ENCODE measurements around the gene DIS3.
"Not testable (repeated sequence)": the region's sequence is repeated elsewhere in the genome, so short reads cannot be mapped to it uniquely, and the experiment has no call there.

DIS3 gene

GRCh38 chr13:72820156-72820897 lies 38.6 kb upstream of the DIS3 start:
- TF ChIP-seq POLR2A (IDR thresholded peaks at IDR 0.05; ENCODE audit: extremely low read depth, insufficient read length) = no peak
- TF ChIP-seq MYC (IDR thresholded peaks at IDR 0.05; ENCODE audit: low read depth, low read length) = no peak
- TF ChIP-seq MAX (IDR thresholded peaks at IDR 0.05; ENCODE audit: low read depth, low read length) = no peak
- TF ChIP-seq CTCF (IDR thresholded peaks at IDR 0.05; ENCODE audit: low read depth, low read length) = no peak
- DNase-seq (ENCODE audit: low read depth) = no peak
- H3K4me3 ChIP-seq (ENCODE audit: low read depth, low read length) = no peak overlapping the region

DNA sequence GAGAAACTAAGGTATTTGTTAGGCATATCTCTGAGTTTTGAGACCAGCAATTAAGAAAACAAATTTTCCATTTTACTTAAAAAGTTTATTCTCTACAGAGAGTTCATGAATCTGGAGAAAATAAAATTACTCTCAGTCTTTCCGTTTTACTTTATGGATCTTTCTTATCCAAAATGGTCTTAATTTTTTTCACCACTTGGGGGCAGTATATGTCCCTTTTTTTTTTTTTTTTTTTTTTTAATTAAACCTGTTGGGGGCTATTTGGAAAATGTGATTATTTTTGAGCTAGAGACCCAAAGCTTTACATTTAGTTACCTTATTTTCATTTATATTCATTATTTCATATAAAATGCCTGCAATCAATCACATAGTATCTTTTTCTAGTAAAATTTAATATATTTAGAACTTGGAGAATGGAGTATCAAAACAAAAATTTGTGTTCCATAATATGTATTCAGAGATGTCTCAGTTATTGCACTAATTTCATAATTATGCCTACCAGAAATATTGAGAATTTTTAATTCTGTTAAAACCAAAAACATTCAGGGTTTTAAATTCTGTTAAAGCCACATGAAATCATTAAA lies 27.3 kb upstream of the DIS3 start:
- no peak for TF ChIP-seq POLR2A (IDR thresholded peaks at IDR 0.05; ENCODE audit: extremely low read depth, insufficient read length)
- no peak for TF ChIP-seq MAX (IDR thresholded peaks at IDR 0.05; ENCODE audit: low read depth, low read length)
- peak; percentile 4 for TF ChIP-seq CTCF (IDR thresholded peaks at IDR 0.05; ENCODE audit: low read depth, low read length)
- TF ChIP-seq MYC (IDR thresholded peaks at IDR 0.05; ENCODE audit: low read depth, low read length) = no peak
- no peak overlapping the region for H3K4me3 ChIP-seq (ENCODE audit: low read depth, low read length)
- peak; percentile 29 for DNase-seq (ENCODE audit: low read depth)

DNA sequence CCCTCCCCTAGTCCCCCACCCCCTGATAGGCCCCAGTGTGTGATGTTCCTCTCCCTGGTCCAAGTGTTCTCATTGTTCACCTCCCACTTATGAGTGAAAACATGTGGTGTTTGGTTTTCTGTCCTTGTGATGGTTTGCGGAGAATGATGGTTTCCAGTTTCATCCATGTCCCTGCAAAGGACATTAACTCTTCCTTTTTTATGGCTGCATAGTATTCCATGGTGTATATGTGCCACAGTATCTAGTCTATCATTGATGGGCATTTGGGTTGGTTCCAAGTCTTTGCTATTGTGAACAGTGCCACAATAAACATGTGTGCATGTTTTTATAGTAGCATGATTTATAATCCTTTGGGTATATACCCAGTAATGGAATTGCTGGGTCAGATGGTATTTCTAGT lies 24.8 kb upstream of the DIS3 start:
- not testable (repeated sequence) for H3K4me3 ChIP-seq (ENCODE audit: low read depth, low read length); DNase-seq (ENCODE audit: low read depth)

- peak; percentile 83 for DNase-seq (ENCODE audit: low read depth)
- TF ChIP-seq CTCF (IDR thresholded peaks at IDR 0.05; ENCODE audit: low read depth, low read length) (no peak), MYC (IDR thresholded peaks at IDR 0.05; ENCODE audit: low read depth, low read length) (no peak), POLR2A (IDR thresholded peaks at IDR 0.05; ENCODE audit: extremely low read depth, insufficient read length) (no peak), MAX (IDR thresholded peaks at IDR 0.05; ENCODE audit: low read depth, low read length) (no peak)
- no peak overlapping the region for H3K4me3 ChIP-seq (ENCODE audit: low read depth, low read length)
These were observed 24.1 kb upstream of the DIS3 start for GRCh38 chr13:72805676-72806346.

- TF ChIP-seq MYC (IDR thresholded peaks at IDR 0.05; ENCODE audit: low read depth, low read length) (no peak), POLR2A (IDR thresholded peaks at IDR 0.05; ENCODE audit: extremely low read depth, insufficient read length) (no peak), CTCF (IDR thresholded peaks at IDR 0.05; ENCODE audit: low read depth, low read length) (no peak), MAX (IDR thresholded peaks at IDR 0.05; ENCODE audit: low read depth, low read length) (no peak)
- no peak overlapping the region for H3K4me3 ChIP-seq (ENCODE audit: low read depth, low read length)
- no peak for DNase-seq (ENCODE audit: low read depth)
These were observed 22.6 kb upstream of the DIS3 start for GRCh38 chr13:72804301-72804700.

DNA sequence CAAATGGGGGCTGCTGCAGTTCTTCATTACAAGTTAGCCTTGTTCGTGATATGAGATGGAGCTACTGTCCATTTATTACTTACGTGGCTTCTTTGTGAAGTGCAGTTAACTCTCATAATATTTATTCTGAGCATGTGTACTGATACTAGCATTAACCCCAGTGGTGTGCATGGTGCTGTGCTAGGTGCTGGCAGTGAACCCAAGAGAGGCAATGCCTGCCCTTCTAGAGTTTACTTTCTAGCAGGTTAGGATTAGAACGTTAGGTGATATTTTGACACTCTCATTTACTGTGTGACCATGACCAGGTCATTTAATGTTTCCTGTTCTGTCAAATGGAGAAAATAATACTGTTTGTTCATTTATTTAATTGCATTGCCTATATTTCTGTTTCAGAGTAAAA lies 17.1 kb upstream of the DIS3 start:
- TF ChIP-seq MYC (IDR thresholded peaks at IDR 0.05; ENCODE audit: low read depth, low read length) (no peak), CTCF (IDR thresholded peaks at IDR 0.05; ENCODE audit: low read depth, low read length) (no peak), MAX (IDR thresholded peaks at IDR 0.05; ENCODE audit: low read depth, low read length) (no peak), POLR2A (IDR thresholded peaks at IDR 0.05; ENCODE audit: extremely low read depth, insufficient read length) (no peak)
- DNase-seq (ENCODE audit: low read depth) = no peak
- no peak overlapping the region for H3K4me3 ChIP-seq (ENCODE audit: low read depth, low read length)

All from NB4 (cell line).